GM12878 (cell line): ENCODE data around the gene PACS1. TPM values are rescaled to one million over a fixed set of nuclear protein-coding genes. Genes with fewer than 3 reads are reported as not detected.

ENCODE experiments used
- ATAC-seq: fragments of 200-7000 bp; cut with Tn5 transposase; 3 replicates; pipeline ENCODE4 v1.9.1; 2020; ENCODE audit warnings: mild to moderate bottlenecking, moderate library complexity
- BruUV-seq: library from RNA; stranded (reverse); fragments of 400-500 nt; replicated peaks from 2 replicates; lab custom pipeline; 2021; lab: Mats Ljungman, UMichigan
- CTCF ChIA-PET: fragments of 300-600 bp; sonication (Branson Sonifier 250); formaldehyde crosslinking; extraction: SDS; loops from one replicate; lab custom pipeline; 2021; ENCODE audit warnings: inconsistent platforms; lab: Yijun Ruan, JAX
- POLR2A ChIA-PET: fragments of 350-600 bp; formaldehyde crosslinking; extraction: SDS; loops from one replicate; lab custom pipeline; 2021; ENCODE audit warnings: inconsistent platforms; lab: Charles Lee
- RAD21 ChIA-PET: fragments of 300-600 bp; sonication (Branson Sonifier 250); formaldehyde crosslinking; loops from one replicate; lab custom pipeline; 2023; ENCODE audit warnings: antibody characterized with exemption; ENCODE audit not compliant: unreplicated experiment; lab: Charles Lee
- SMC1A ChIA-PET: fragments of 300-600 bp; sonication (Branson Sonifier 250); formaldehyde crosslinking; loops from one replicate; lab custom pipeline; 2023; ENCODE audit not compliant: unreplicated experiment, uncharacterized antibody; lab: Charles Lee
- DNase-seq: peaks from one replicate; pipeline ENCODE4 v3.0.0-alpha.2; 2011; ENCODE audit warnings: low read depth, low spot score
- FAIRE-seq: peaks from 3 replicates; lab custom pipeline; 2011; peaks lifted over from hg19 to GRCh38; lab: Jason Lieb, UNC
- H2AFZ ChIP-seq: 2 replicates; pipeline ENCODE4 v1.6.0; 2011; ENCODE audit warnings: low read depth, low read length, control low read depth; ENCODE audit not compliant: control insufficient read depth
- H3K27ac ChIP-seq: 2 replicates; pipeline ENCODE4 v1.5.1; 2011; ENCODE audit warnings: control low read depth; ENCODE audit not compliant: control insufficient read depth, insufficient read depth
- H3K27me3 ChIP-seq, 2 experiments: replicated peaks in 1 of 2; 2 replicates each; pipeline versions ENCODE4 v1.6.0 to v1.6.1; 2011; ENCODE audit warnings: low read length in 1 of 2; ENCODE audit not compliant: control insufficient read depth in 2 of 2, insufficient read depth in 2 of 2
- H3K36me3 ChIP-seq, 2 experiments: 2 replicates each; pipeline ENCODE4 v1.5.1; 2011; ENCODE audit warnings: low read length in 1 of 2; ENCODE audit not compliant: control insufficient read depth in 2 of 2, insufficient read depth in 2 of 2
- H3K4me1 ChIP-seq: 2 replicates; pipeline ENCODE4 v1.6.1; 2011; ENCODE audit warnings: mild to moderate bottlenecking, low read length, moderate library complexity, mixed read lengths; ENCODE audit not compliant: control insufficient read depth, insufficient read depth
- H3K4me2 ChIP-seq: 2 replicates; pipeline ENCODE4 v1.6.0; 2011; ENCODE audit warnings: control low read depth; ENCODE audit not compliant: control insufficient read depth, insufficient read depth
- H3K4me3 ChIP-seq: fragments of 200-600 bp; sonication (generic); 2 replicates; pipeline ENCODE4 v1.5.1; 2016
- H3K79me2 ChIP-seq: 2 replicates; pipeline ENCODE4 v1.6.0; 2011; ENCODE audit warnings: low read length; ENCODE audit not compliant: control insufficient read depth, insufficient read depth
- H3K9ac ChIP-seq: 2 replicates; pipeline ENCODE4 v1.8.0; 2011; ENCODE audit warnings: low read length, control low read depth, mixed read lengths; ENCODE audit not compliant: control insufficient read depth, insufficient read depth
- H3K9me3 ChIP-seq: replicated peaks from 3 replicates; pipeline ENCODE4 v1.5.1; 2011; ENCODE audit warnings: mild to moderate bottlenecking, low read length; ENCODE audit not compliant: control insufficient read depth, insufficient read depth
- H4K20me1 ChIP-seq: 2 replicates; pipeline ENCODE4 v1.6.0; 2011; ENCODE audit not compliant: control insufficient read depth, insufficient read depth
- ATF7 ChIP-seq: fragments of 450-650 bp; IDR thresholded peaks from 2 replicates; pipeline ENCODE4 v1.6.1; 2016; ENCODE audit warnings: low read depth, mild to moderate bottlenecking
- CBFB ChIP-seq: IDR thresholded peaks from 2 replicates; pipeline ENCODE4 v1.6.1; 2016; ENCODE audit warnings: antibody characterized with exemption, low read depth
- GABPA ChIP-seq: IDR thresholded peaks from 2 replicates; pipeline ENCODE4 v1.6.1; 2014; ENCODE audit warnings: antibody characterized with exemption, low read depth, mild to moderate bottlenecking, inconsistent platforms
- IRF4 ChIP-seq: IDR thresholded peaks from 2 replicates; pipeline ENCODE4 v1.6.1; 2011; ENCODE audit warnings: low read depth, low read length
- JUNB ChIP-seq: IDR thresholded peaks from 2 replicates; pipeline ENCODE4 v1.6.1; 2016; ENCODE audit warnings: antibody characterized with exemption, mild to moderate bottlenecking
- KAT2A ChIP-seq: conservative IDR thresholded peaks from 2 replicates; pipeline ENCODE4 v1.6.1; 2011; ENCODE audit warnings: low read depth, low read length; ENCODE audit not compliant: control insufficient read depth
- KDM1A ChIP-seq: fragments of 200-600 bp; sonication (generic); IDR thresholded peaks from 2 replicates; pipeline ENCODE4 v1.6.1; 2016; ENCODE audit warnings: borderline replicate concordance
- LARP7 ChIP-seq: fragments of 450-650 bp; IDR thresholded peaks from 2 replicates; pipeline ENCODE4 v1.6.1; 2017; ENCODE audit warnings: mild to moderate bottlenecking
- MTA2 ChIP-seq: fragments of 450-650 bp; IDR thresholded peaks from 2 replicates; pipeline ENCODE4 v1.6.1; 2016; ENCODE audit warnings: low read depth, mild to moderate bottlenecking, moderate library complexity
- MYB ChIP-seq: fragments of 150-350 bp; IDR thresholded peaks from 2 replicates; pipeline ENCODE4 v1.6.1; 2014; ENCODE audit warnings: mild to moderate bottlenecking, low read depth, low read length, borderline replicate concordance
- NFIC ChIP-seq: IDR thresholded peaks from 2 replicates; pipeline ENCODE4 v1.6.1; 2012; ENCODE audit warnings: low read depth, mild to moderate bottlenecking, inconsistent platforms, low read length, moderate library complexity
- NFYA ChIP-seq: IDR thresholded peaks from 2 replicates; pipeline ENCODE4 v1.6.1; 2011; ENCODE audit warnings: low read depth, mild to moderate bottlenecking, low read length, improper control_type of control experiment, borderline replicate concordance
- PAX8 ChIP-seq: fragments of 450-650 bp; IDR thresholded peaks from 2 replicates; pipeline ENCODE4 v1.6.1; 2017; ENCODE audit warnings: mild to moderate bottlenecking, moderate library complexity
- POLR2A ChIP-seq: IDR thresholded peaks from 2 replicates; pipeline ENCODE4 v1.6.1; 2011; ENCODE audit warnings: low read depth, mild to moderate bottlenecking, low read length
- RCOR1 ChIP-seq: conservative IDR thresholded peaks from 2 replicates; pipeline ENCODE4 v1.6.1; 2012; ENCODE audit warnings: low read depth, low read length, improper control_type of control experiment
- RELA ChIP-seq: fragments of 450-650 bp; IDR thresholded peaks from 2 replicates; pipeline ENCODE4 v1.8.0; 2014; ENCODE audit warnings: borderline replicate concordance; ENCODE audit not compliant: partially characterized antibody
- SMAD1 ChIP-seq: fragments of 450-650 bp; IDR thresholded peaks from 2 replicates; pipeline ENCODE4 v1.6.1; 2018; ENCODE audit warnings: mild to moderate bottlenecking, low read depth; ENCODE audit not compliant: partially characterized antibody
- SMC3 ChIP-seq: IDR thresholded peaks from 2 replicates; pipeline ENCODE4 v1.6.1; 2011; ENCODE audit warnings: low read length, improper control_type of control experiment, borderline replicate concordance
- TCF12 ChIP-seq: IDR thresholded peaks from 2 replicates; pipeline ENCODE4 v1.6.1; 2011; ENCODE audit warnings: low read depth, mild to moderate bottlenecking, low read length
- TCF3 ChIP-seq: IDR thresholded peaks from 2 replicates; pipeline ENCODE4 v1.6.1; 2012; ENCODE audit warnings: low read depth, mild to moderate bottlenecking, low read length, borderline replicate concordance; ENCODE audit not compliant: insufficient read depth
- WRNIP1 ChIP-seq: IDR thresholded peaks from 2 replicates; pipeline ENCODE4 v1.6.1; 2011; ENCODE audit warnings: low read depth, low read length, improper control_type of control experiment, borderline replicate concordance
- YY1 ChIP-seq: IDR thresholded peaks from 2 replicates; pipeline ENCODE4 v1.6.1; 2011; ENCODE audit warnings: low read depth, mild to moderate bottlenecking, low read length
- ZBED1 ChIP-seq: IDR thresholded peaks from 2 replicates; pipeline ENCODE4 v1.6.1; 2016; ENCODE audit warnings: borderline replicate concordance
- WGBS: methylation state at CpG from one replicate; pipeline ENCODE4 v1.1.6; 2016; ENCODE audit warnings: low lambda C conversion rate; ENCODE audit not compliant: insufficient replicate concordance, insufficient coverage; ENCODE audit errors: missing lambda C conversion rate; 5-methylcytosine and 5-hydroxymethylcytosine counted together
- in situ Hi-C: fragments of 300-500 bp; cut with MboI; formaldehyde crosslinking; loops from 9 replicates; pipeline ENCODE4 v1.14.3; 2018; ENCODE audit warnings: mixed read lengths
- intact Hi-C: fragments of 100-400 bp; cut with micrococcal nuclease; formaldehyde crosslinking; loops from one replicate; pipeline ENCODE4 v1.14.2; 2022; ENCODE audit not compliant: unreplicated experiment
- polyA plus RNA-seq, 11 experiments: library from polyadenylated mRNA; depleted of rRNA in 4 of 11; unstranded in 6 of 11; stranded (reverse) in 5 of 11; fragments of >200 nt; fragmentation: Nextera tagmentation in 4 of 11; fragmentation: Illumina TruSeq in 1 of 11; extraction: Ambion mirVana in 4 of 11; extraction: Trizol in 1 of 11; gene quantifications; 1 replicate in 1 of 11; 2 replicates in 10 of 11; pipeline versions ENCODE4 v1.2.1 to v1.2.3, GENCODE V29; 2011 to 2016; ENCODE audit warnings: inconsistent platforms in 2 of 11, missing spikeins in 2 of 11, low read depth in 1 of 11
- total RNA-seq, 4 experiments: library from RNA; depleted of rRNA in 3 of 4; stranded (reverse); fragments of >200 nt in 3 of 4; fragmentation: Illumina TruSeq in 1 of 4; extraction: Trizol in 1 of 4; gene quantifications; 2 replicates each; pipeline versions ENCODE4 v1.2.1 to v1.2.3, GENCODE V29; 2013 to 2021
- TF ChIP-seq, protein P1 (sequence below): fragments of 450-650 bp; IDR thresholded peaks from 2 replicates; pipeline ENCODE4 v1.6.1; 2018; ENCODE audit warnings: mild to moderate bottlenecking, low read depth, moderate library complexity; ENCODE audit not compliant: partially characterized antibody
- TF ChIP-seq, protein P2 (sequence below): fragments of 450-650 bp; IDR thresholded peaks from 2 replicates; pipeline ENCODE4 v1.6.1; 2014; ENCODE audit warnings: mild to moderate bottlenecking

PACS1 gene
- total and polyA plus RNA-seq, 10 of the 15 experiments (the other 5 are each of a cell fraction or from before 2014, with no cell fraction given): 1.1 to 74.3 (median 17.9) TPM

DNA sequence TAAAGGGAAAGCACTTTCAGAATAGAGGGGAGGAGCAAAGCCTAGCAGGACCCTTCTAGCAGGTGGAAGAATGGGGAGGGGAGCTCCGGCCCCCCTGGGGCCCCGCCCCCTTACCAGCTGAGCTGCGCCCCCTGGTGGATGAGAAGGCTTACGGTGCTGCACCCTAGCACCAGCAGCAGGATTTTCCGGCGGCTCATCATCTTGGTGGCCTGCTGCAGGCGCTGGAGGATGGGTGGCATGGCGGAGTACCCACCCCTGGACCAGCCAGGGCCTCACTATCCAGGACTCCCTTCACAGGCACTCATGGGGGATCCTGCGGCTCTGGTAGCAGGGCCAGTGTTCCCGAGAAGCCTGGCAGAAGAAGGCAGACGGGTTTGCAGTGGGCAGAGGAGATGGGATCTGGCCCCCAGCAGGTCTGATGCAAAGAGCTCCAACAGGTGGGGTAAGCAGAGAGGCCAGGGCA is 24.9 kb upstream of the PACS1 start:
- Histone ChIP-seq H3K4me1 (peaks cover 2% of the 10 kb centered on the region; the same call in 1 of the 2 replicates), H3K79me2 (no peaks in the 10 kb centered on the region), H3K36me3 (no peaks in the 10 kb centered on the region), H3K27me3 (no peaks in the 10 kb centered on the region), H3K27ac (no peak overlapping the region), H3K9ac (no peak overlapping the region), H4K20me1 (no peaks in the 10 kb centered on the region), H3K4me2 (peak overlapping the region; percentile 47; the same call in 1 of the 2 replicates), H3K9me3 (no peaks in the 10 kb centered on the region), H2AFZ (peak overlapping the region; percentile 57), H3K4me3 (no peak overlapping the region)
- ChIA-PET CTCF (interaction anchor here (0.7 to 5.0 kb wide), 49 partner anchors 9 to 333 kb away, joined by 3 to 71 read pairs (median 5); partner anchors contain the start of genes BANF1, CATSPER1, CCDC85B and EIF1AD), RAD21 (interaction anchor here (0.6 to 1.6 kb wide), 16 partner anchors 8 to 1685 kb away, joined by 3 to 7 read pairs (median 4); partner anchors contain the start of genes BANF1, CCDC85B, KAT5 and MUS81), SMC1A (interaction anchor here (1.0 to 2.8 kb wide), 13 partner anchors 9 to 91 kb away, joined by 3 to 16 read pairs (median 6); partner anchors contain the start of gene CATSPER1), POLR2A (interaction anchor here (1.0 to 1.8 kb wide), 5 partner anchors 9 to 90 kb away, joined by 3 to 6 read pairs (median 4); no protein-coding TSS in a partner anchor)
- WGBS: 11% methylated on average over 11 of the region's 11 CpGs
- DNase-seq (no peak), ATAC-seq (peak; percentile 98), FAIRE-seq (peak; percentile 95)
- BruUV-seq: no TSS peak
- intact Hi-C loops: no loop called here
- in situ Hi-C loops: no loop called here
- TF ChIP-seq YY1 (peak; percentile 63; the same call in 1 of the 2 replicates), RELA (peak; percentile 19), ATF7 (no peak), CBFB (no peak), SMAD1 (no peak), JUNB (no peak), NFYA (no peak), IRF4 (no peak), TCF12 (no peak), SMC3 (peak; percentile 62; the same call in 1 of the 2 replicates), POLR2A (no peak), TCF3 (0 out of 2 replicates have a peak, but pooled peaks have one; percentile 16), PAX8 (no peak), KAT2A (no peak), MTA2 (no peak), GABPA (no peak), WRNIP1 (no peak), ZBED1 (no peak), RCOR1 (0 out of 2 replicates have a peak, but pooled peaks have one; percentile 44), MYB (no peak), NFIC (no peak), LARP7 (no peak), KDM1A (no peak)
- TF ChIP-seq, protein P1, sequence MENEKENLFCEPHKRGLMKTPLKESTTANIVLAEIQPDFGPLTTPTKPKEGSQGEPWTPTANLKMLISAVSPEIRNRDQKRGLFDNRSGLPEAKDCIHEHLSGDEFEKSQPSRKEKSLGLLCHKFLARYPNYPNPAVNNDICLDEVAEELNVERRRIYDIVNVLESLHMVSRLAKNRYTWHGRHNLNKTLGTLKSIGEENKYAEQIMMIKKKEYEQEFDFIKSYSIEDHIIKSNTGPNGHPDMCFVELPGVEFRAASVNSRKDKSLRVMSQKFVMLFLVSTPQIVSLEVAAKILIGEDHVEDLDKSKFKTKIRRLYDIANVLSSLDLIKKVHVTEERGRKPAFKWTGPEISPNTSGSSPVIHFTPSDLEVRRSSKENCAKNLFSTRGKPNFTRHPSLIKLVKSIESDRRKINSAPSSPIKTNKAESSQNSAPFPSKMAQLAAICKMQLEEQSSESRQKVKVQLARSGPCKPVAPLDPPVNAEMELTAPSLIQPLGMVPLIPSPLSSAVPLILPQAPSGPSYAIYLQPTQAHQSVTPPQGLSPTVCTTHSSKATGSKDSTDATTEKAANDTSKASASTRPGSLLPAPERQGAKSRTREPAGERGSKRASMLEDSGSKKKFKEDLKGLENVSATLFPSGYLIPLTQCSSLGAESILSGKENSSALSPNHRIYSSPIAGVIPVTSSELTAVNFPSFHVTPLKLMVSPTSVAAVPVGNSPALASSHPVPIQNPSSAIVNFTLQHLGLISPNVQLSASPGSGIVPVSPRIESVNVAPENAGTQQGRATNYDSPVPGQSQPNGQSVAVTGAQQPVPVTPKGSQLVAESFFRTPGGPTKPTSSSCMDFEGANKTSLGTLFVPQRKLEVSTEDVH: no peak
- TF ChIP-seq, protein P2, sequence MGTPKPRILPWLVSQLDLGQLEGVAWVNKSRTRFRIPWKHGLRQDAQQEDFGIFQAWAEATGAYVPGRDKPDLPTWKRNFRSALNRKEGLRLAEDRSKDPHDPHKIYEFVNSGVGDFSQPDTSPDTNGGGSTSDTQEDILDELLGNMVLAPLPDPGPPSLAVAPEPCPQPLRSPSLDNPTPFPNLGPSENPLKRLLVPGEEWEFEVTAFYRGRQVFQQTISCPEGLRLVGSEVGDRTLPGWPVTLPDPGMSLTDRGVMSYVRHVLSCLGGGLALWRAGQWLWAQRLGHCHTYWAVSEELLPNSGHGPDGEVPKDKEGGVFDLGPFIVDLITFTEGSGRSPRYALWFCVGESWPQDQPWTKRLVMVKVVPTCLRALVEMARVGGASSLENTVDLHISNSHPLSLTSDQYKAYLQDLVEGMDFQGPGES: no peak
